HG03442 (cell line): ENCODE measurements around the gene IL17F.
A peak's percentile ranks its signal among the peaks of the same experiment; 100 is the strongest.
"Not testable (repeated sequence)": the region's sequence is repeated elsewhere in the genome, so short reads cannot be mapped to it uniquely, and the experiment has no call there.

ENCODE experiments used
- ATAC-seq: cut with Tn5 transposase; IDR thresholded peaks from one replicate; pipeline ENCODE4 v1.9.1; 2021; ENCODE audit warnings: mild to moderate bottlenecking, moderate library complexity; ENCODE audit not compliant: unreplicated experiment

Gene IL17F

DNA sequence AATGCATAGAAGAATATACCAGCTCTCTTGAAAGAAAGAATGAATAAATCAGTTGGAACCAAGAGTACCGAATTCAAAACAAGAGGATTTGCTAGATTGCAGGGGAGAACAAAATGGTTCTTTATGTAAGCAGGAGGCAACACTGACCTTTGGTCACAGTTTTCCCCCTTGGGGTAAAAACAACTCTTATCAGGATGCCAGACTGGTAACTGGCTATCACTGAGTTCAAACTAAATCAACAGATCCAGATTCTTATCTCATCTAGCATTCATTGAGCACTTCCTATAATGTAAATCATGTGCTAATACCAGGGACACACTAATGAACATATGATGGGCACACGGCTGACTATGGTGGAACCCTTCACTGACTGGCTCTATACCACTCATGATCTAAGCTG lies 4.8 kb upstream of the IL17F start:
- no peak for ATAC-seq

- no peak for ATAC-seq
Observed at GRCh38 chr6:52245425-52245824, 1.1 kb upstream of the IL17F start.

GRCh38 chr6:52243282-52243893 lies 912 bp downstream of the IL17F start:
- ATAC-seq: no peak

DNA sequence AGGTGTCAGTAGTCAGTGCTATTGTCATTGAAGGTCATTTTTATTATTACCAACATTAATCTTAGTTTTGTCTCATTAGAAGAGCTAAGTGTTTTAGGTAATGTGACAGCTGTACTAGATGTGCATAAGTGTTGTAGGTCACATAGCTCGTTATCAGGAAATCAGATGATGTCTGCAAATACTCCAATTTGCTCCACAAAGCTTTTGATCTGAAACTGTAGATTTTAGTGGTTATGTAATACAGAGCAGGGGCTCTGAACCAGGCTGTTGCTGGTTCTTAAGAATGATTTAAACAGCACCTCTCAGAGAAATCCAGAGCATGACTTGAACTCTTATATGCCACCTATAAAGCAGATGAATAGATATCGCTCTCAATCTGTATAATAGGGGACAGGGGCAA lies 2.5 kb downstream of the IL17F start:
- ATAC-seq: no peak

GRCh38 chr6:52233975-52234823 lies 10.1 kb downstream of the IL17F start:
- ATAC-seq: peak; percentile 77

DNA sequence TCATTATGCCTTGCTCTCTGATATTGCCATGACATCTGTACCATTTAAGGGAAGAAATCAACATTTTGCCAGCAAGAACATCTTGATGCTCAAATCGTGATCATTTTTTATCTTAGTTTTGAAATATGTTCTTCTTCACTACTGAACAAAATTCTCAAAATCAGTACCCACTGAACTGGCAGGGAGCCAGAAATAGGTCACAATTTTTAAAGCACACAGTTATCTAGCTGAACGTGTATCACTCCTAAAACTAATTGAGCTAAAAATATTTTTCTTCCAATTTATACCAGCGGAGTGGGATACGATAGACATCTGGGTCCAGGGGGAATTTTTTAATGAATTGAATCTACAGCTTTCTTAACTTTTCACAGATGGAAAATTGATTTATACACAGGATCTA lies 11.3 kb downstream of the IL17F start:
- no peak for ATAC-seq

DNA sequence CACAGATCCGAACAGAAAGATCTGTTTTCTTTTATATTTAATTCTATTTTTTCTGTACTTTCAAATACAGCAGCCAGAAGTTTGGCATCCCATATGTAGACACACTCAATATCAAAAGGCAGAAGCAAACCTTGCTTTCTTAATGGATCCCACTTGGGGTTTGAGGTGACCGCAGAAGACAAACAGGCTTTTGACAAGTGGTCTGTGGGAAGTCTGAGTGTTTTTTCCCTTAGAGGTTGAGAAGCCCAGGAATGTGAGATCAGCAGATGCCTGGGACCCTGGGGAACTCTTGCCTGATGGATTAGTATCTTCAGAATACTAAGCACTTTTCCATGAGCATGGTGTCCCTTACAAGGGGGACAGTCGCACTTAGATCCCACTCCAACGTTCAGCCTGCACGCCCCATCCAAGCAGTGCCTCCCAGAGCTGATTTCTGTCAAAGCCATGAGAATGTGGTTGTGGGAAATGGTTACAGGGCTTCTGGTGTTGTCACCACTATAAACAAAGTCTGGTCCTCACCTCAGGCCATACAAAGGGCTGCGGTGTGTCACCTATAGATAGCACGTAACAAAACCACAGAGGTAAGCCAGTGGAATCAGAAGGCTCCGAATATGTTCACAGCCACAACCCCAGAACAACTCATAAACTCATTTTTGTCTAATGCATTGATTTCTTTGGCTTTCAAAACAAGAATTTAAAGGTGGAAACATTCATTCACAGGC lies 12.7 kb downstream of the IL17F start:
- peak; percentile 20 for ATAC-seq

GRCh38 chr6:52230685-52231084 lies 13.6 kb downstream of the IL17F start:
- ATAC-seq: no peak

DNA sequence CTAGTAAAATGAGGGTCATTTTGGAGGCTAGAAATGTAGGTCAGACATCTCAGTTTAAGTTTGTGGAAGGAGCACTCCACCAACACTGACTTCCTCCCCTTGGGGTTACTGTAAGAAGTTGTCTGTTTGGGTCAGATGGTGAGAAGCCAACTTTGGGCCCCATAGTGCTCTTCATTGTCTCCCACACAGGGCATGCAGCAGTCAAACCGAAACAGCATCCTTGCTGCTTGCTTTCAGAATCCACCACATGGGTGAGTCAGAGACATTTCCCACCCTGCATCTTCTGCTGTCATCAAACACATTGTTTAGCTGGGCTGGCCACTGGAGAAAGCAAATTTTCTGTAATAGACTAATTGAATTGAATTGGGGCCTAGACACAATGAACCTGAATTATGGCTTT lies 16.8 kb downstream of the IL17F start:
- ATAC-seq: peak; percentile 99

GRCh38 chr6:52221302-52221701 lies 23.0 kb downstream of the IL17F start:
- peak; percentile 84 for ATAC-seq

GRCh38 chr6:52217761-52218160 lies 26.5 kb downstream of the IL17F start:
- ATAC-seq: no peak

DNA sequence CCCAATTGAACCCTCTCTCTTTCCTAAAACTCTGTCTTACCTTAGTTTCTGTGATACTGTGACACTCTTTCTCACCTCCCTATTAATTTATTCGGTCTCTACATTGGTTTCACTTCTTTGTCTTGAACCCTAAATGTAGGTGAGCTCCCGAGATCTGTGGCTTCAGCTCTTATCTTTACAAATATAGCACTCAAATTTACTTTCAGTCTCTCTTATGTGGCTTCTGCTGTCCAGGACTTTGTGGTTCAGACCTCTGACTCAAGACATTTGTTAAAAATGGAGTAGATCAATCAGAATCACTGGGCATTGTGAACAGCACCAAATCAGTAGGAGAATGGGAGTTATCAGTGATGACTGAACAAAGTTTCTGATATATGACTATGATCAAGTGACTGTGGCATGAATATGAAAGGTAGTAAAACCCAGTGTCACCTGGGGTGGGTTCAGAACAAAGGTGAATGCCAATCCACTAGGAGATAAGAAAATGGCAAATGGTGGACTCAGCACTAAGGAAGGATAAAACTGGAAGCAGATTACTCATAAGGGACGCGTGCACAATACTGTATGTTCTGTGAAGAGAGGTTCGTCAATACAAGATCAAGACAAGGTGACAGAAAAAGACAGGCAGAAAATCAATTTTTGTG lies 27.2 kb downstream of the IL17F start:
- peak; percentile 52 for ATAC-seq

DNA sequence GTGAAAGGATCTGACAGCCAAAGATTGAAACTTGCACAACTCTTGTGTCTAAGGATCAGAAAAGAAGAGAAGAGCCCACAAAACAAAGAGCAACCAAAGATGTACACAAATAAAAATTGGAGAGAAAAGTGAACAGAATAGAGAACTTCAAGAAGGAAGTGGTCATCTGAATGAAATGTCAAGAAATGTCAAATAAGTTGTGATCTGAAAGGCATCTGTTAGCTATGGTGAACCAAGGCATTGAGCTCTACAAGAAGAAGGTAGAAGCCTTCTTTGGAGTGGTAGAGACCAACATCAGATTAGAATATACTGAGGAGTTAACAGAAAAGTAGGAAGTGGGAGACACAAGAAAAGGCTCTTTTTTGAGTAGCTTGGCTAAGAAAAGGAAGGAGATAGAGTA lies 28.5 kb downstream of the IL17F start:
- no peak for ATAC-seq

GRCh38 chr6:52213127-52213526 lies 31.2 kb downstream of the IL17F start:
- no peak for ATAC-seq

DNA sequence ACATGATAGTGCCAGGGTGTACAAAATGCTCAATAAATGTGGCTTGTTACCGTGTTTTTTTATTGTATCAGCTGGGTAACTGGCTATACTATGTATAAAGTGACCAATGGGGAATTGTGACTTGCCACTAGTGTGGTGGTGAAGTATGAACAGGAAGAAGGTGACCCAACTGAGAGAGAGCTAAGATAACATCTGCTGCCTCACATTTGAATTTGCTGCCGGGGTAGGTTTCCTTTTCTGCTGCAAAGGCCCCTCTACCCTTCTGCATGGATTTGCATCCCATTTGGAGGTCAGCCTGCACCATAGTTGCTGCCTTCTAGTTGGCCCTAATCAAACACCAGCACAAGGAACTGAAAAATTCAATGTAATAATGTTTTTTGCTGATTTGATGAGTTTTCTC lies 34.1 kb downstream of the IL17F start:
- peak; percentile 83 for ATAC-seq

- ATAC-seq: peak; percentile 36
Observed at GRCh38 chr6:52209770-52210169, 34.5 kb downstream of the IL17F start.

DNA sequence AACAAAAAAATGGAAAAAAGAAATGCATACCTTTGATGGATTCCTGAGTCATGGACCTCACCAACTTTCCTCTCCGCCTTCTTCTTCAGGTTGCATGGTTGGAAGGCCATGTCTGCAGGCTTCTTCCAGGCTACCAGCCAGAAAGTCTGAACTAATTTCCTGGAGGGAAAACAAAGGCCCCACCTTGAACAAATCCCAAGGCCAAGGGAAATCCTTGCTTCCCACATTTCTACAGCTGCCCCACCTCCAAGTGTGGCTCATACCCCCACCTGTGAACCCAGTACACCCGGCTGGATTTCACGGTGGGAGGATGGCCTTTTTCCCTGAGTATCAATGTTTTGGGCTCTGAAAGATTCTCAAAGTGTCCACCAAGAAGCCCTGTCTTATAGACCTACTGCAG lies 35.7 kb downstream of the IL17F start:
- no peak for ATAC-seq

GRCh38 chr6:52207066-52207465 lies 37.2 kb downstream of the IL17F start:
- no peak for ATAC-seq

DNA sequence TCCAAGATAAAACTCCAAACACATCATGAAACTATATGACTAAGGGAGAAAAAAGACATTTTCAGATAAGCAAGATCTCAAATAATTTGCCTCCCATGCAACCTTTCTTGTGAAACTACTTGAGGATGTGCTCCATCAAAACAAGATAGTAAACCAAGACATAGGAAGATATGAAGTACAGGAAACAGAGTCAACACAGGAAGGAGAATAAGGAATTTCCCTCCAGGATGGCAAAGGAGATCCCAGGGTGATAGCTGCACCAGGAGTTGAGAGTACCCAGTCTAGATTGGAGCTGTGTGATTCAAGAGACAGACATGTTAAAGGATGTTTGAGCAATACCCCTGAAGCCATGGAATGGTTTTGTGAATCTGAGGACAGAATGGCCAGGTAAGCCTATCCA lies 42.8 kb downstream of the IL17F start:
- no peak for ATAC-seq

- no peak for ATAC-seq
Observed at GRCh38 chr6:52201046-52201445, 43.3 kb downstream of the IL17F start.

DNA sequence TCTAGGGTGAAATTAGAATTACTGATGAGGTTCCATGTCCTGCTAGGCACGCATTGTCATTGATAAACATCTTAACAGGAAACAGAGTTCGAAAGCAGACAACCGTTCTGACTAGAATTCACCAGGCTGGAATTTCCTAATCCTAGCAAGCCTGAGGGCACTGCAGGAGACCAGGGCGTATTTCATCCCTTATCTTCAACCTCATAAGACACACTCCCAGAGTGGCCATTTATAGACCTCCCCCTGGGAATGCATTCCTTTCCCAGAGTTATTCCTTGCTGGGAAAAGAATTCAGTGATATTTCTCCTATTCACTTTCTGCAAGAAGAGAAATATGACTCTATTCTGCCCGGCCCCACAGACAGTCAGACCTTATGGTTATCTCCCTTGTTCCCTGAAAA lies 44.2 kb downstream of the IL17F start:
- ATAC-seq: not testable (repeated sequence)
